NCI-H2107 (cell line): ENCODE data around the gene KATNIP.
"Not testable (repeated sequence)": the region's sequence is repeated elsewhere in the genome, so short reads cannot be mapped to it uniquely, and the experiment has no call there.

ENCODE experiments used
- DNase-seq: peaks from one replicate; lab custom pipeline; 2025; lab: John Stamatoyannopoulos, UW

KATNIP gene

GRCh38 chr16:27538528-27538927 is 11.4 kb upstream of the KATNIP start:
- DNase-seq = no peak

GRCh38 chr16:27539120-27539519 is 10.8 kb upstream of the KATNIP start:
- DNase-seq = no peak

GRCh38 chr16:27539636-27540035 is 10.3 kb upstream of the KATNIP start:
- DNase-seq = no peak

GRCh38 chr16:27543801-27544200 is 6.1 kb upstream of the KATNIP start:
- DNase-seq = no peak

GRCh38 chr16:27544671-27545070 is 5.3 kb upstream of the KATNIP start:
- DNase-seq = no peak

DNA sequence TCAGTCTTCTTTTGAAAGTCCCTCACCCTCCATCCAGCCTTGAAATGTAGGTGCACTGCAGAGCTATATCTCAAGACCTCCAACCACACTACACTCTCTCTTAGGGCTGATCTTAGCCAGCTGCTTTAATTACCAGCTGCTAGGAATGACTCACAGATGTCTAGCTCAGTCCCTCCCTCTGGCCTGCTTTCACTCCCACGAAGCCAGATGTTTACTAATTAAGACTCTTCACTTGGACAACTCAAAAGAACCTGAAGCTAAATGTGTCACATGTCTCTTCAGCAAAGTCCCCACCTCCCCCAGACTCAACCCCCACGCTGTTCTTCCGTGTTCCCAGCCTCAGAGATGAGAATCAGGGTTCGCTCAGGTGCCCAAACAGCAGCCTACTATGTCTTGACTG is 2.8 kb upstream of the KATNIP start:
- DNase-seq = no peak

DNA sequence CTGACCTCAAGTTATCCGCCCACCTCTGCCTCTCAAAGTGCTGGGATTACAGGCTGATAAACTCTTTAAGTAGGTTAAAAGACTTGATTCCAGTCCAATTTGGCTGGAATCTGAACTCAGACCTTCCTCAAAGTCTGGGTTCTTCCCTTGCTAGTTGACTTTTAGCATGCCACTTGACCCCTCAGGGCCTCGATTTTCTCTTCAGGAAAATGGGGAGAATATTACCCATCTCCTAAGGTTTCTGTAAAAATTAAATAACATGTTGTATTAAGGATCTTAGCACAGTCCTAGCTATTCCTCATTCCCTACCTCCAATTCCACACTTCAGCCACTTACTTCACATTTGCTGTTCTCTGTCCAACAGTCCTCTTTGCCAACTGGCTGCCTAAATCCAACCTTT is 2.1 kb upstream of the KATNIP start:
- no peak for DNase-seq

DNA sequence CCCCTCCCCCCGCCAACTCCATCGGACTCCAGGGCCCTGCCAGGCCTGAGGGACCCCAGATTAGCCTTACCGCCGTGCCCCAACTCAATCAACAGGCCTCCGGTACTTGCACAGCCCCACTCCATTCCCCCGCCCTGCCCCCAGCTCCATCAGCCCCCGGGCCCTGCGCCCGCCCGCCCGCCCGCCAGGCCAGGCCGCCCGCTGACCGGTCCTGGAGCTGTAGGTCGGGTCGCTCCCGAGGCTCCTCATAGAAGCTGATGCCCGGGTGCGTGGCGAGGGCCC is 539 bp upstream of the KATNIP start:
- no peak for DNase-seq

- DNase-seq = no peak
Measured at GRCh38 chr16:27550582-27550920, 607 bp downstream of the KATNIP start.

- no peak for DNase-seq
Measured at GRCh38 chr16:27551036-27551435, 1.1 kb downstream of the KATNIP start.

DNA sequence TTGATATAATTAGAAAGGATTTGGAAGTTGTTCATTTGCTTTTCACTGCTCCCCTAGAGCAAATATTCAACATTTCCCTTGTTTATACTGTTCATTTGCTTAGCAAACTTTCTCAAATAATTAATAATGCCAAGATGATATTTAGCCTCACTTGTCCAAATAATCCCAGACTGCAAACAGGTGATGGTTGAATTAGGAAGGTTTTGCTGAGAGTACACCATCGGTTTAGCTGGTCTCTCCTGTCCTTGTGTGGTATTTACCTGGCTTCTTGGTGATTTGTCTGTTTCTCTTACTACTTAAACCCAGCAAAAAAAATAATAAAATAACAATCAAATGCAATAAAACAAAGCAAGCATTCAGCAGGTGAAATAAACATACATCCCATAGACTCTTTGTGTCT is 6.5 kb downstream of the KATNIP start:
- no peak for DNase-seq

GRCh38 chr16:27558434-27558833 is 8.5 kb downstream of the KATNIP start:
- no peak for DNase-seq

- no peak for DNase-seq
Measured at GRCh38 chr16:27558932-27559331, 9.0 kb downstream of the KATNIP start.

- DNase-seq = no peak
Measured at GRCh38 chr16:27561216-27561615, 11.3 kb downstream of the KATNIP start.

- DNase-seq = no peak
Measured at GRCh38 chr16:27564224-27564623, 14.3 kb downstream of the KATNIP start.

DNA sequence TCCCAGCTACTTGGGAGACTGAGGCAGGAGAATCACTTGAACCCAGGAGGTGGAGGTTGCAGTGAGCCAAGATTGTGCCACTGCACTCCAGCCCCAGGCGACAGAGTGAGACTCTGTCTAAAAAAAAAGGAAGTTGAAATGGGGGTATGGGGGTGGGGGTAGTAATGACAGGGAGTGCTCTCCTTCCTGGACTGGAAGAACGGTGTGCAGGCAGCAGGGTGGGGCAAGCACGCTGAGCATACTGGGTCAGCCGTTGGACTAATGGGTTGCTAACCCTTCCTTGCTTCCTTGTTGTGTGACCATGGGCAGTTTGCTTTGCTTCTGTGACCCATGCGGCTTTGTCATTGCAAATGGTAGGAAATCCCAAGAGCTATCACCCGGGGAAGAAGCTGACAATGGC is 16.5 kb downstream of the KATNIP start:
- DNase-seq = no peak

DNA sequence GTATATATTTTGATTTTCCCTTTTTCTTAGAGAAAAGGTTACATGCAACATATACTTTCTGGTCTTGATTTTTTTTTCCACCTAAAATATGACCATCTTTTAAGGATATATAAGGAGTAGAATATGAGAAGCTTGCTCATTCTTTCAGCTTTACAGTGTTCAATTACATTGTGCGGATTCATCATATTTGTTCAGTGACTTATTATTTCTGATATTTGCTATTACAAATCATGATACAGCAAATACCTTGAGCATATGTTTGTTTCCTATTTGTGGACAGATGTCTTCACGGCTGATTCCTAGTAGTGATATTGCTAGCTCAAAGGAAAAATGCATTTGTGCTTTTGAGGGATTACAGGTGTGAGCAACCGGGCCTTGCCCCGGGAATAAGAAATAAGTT is 18.1 kb downstream of the KATNIP start:
- DNase-seq = no peak

GRCh38 chr16:27570986-27571385 is 21.0 kb downstream of the KATNIP start:
- not testable (repeated sequence) for DNase-seq

GRCh38 chr16:27571433-27572326 is 21.7 kb downstream of the KATNIP start:
- no peak for DNase-seq

- DNase-seq = no peak
Measured at GRCh38 chr16:27572711-27573110, 22.8 kb downstream of the KATNIP start.

- no peak for DNase-seq
Measured at GRCh38 chr16:27576729-27577128, 26.8 kb downstream of the KATNIP start.

- DNase-seq = no peak
Measured at GRCh38 chr16:27579087-27579980, 29.4 kb downstream of the KATNIP start.

GRCh38 chr16:27582883-27583282 is 32.9 kb downstream of the KATNIP start:
- no peak for DNase-seq
